ENCODE results near the gene SEMA4D.

SEMA4D gene

DNA sequence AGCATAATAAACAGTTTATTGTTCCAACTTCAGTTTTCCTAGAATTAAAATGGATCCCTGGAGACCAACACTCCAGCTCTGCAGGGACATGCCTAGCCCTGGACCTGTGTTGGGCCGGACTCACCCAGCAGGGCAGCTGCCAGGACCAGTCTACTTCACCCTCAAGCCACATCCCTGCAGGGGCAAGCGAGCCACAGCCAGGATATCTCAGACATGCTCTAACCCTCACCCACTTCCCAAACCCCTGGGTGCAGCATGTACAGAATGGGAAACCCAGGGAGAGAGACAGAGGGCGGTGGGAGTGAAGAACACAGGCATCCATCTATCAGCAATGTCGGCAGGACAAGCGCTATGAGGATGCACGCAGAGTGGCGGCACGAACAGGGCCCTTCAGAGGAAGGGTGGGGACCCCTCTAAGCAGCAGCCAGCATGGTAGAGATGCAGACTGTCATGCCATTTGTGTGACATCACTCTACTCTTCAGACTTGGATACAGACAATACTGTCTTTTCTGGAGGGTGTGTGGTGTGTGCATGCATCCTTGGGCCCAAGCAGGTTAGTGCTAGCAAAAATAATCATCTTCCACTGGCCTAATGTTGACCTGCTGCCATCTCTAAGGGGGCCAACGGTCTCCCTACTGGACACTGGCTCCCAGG is 83.1 kb downstream of the SEMA4D start:
- Histone ChIP-seq H3K4me3 (ENCODE audit: insufficient read length, low read depth) (no peak overlapping the region), H3K9me3 (ENCODE audit: insufficient read depth, low read length) (no peaks in the 10 kb centered on the region), H3K4me1 (ENCODE audit: insufficient read depth, insufficient read length) (peaks cover 16% of the 10 kb centered on the region), H3K27me3 (ENCODE audit: insufficient read depth, insufficient read length) (no peaks in the 10 kb centered on the region), H3K9ac (ENCODE audit: insufficient read length, low read depth) (no peak overlapping the region), H3K36me3 (ENCODE audit: insufficient read depth, insufficient read length, low read length) (no peaks in the 10 kb centered on the region)
- DNase-seq (ENCODE audit: low read depth, low spot score), result no peak
- TF ChIP-seq ZNF274 (IDR thresholded peaks at IDR 0.05; ENCODE audit: low read depth, low read length) (no peak), SUZ12 (IDR thresholded peaks at IDR 0.05; ENCODE audit: extremely low read depth, insufficient read depth, insufficient read length) (no peak), YY1 (IDR thresholded peaks at IDR 0.05; ENCODE audit: insufficient read depth, insufficient read length) (no peak)

- no peaks in the 10 kb centered on the region for H3K27me3 ChIP-seq (ENCODE audit: insufficient read depth, insufficient read length)
- no peak overlapping the region for H3K9ac ChIP-seq (ENCODE audit: insufficient read length, low read depth)
- H3K9me3 ChIP-seq (ENCODE audit: insufficient read depth, low read length), result no peaks in the 10 kb centered on the region
- no peak overlapping the region for H3K4me3 ChIP-seq (ENCODE audit: insufficient read length, low read depth)
- no peaks in the 10 kb centered on the region for H3K36me3 ChIP-seq (ENCODE audit: insufficient read depth, insufficient read length, low read length)
- TF ChIP-seq ZNF274 (IDR thresholded peaks at IDR 0.05; ENCODE audit: low read depth, low read length), result no peak
- TF ChIP-seq SUZ12 (IDR thresholded peaks at IDR 0.05; ENCODE audit: extremely low read depth, insufficient read depth, insufficient read length), result no peak
- TF ChIP-seq YY1 (IDR thresholded peaks at IDR 0.05; ENCODE audit: insufficient read depth, insufficient read length), result no peak
- no peak for DNase-seq (ENCODE audit: low read depth, low spot score)
- peaks cover 16% of the 10 kb centered on the region for H3K4me1 ChIP-seq (ENCODE audit: insufficient read depth, insufficient read length)
These were observed 83.8 kb downstream of the SEMA4D start for GRCh38 chr9:89413963-89414638.

- TF ChIP-seq SUZ12 (IDR thresholded peaks at IDR 0.05; ENCODE audit: extremely low read depth, insufficient read depth, insufficient read length) (no peak), YY1 (IDR thresholded peaks at IDR 0.05; ENCODE audit: insufficient read depth, insufficient read length) (no peak), ZNF274 (IDR thresholded peaks at IDR 0.05; ENCODE audit: low read depth, low read length) (no peak)
- Histone ChIP-seq H3K36me3 (ENCODE audit: insufficient read depth, insufficient read length, low read length) (no peaks in the 10 kb centered on the region), H3K9ac (ENCODE audit: insufficient read length, low read depth) (no peak overlapping the region), H3K9me3 (ENCODE audit: insufficient read depth, low read length) (no peaks in the 10 kb centered on the region), H3K27me3 (ENCODE audit: insufficient read depth, insufficient read length) (no peaks in the 10 kb centered on the region), H3K4me3 (ENCODE audit: insufficient read length, low read depth) (no peak overlapping the region), H3K4me1 (ENCODE audit: insufficient read depth, insufficient read length) (peaks cover 16% of the 10 kb centered on the region)
- peak; percentile 85 for DNase-seq (ENCODE audit: low read depth, low spot score)
These were observed 85.0 kb downstream of the SEMA4D start for GRCh38 chr9:89412951-89413350.

- H3K4me3 ChIP-seq (ENCODE audit: insufficient read length, low read depth), result no peak overlapping the region
- no peaks in the 10 kb centered on the region for H3K9me3 ChIP-seq (ENCODE audit: insufficient read depth, low read length)
- no peaks in the 10 kb centered on the region for H3K36me3 ChIP-seq (ENCODE audit: insufficient read depth, insufficient read length, low read length)
- no peaks in the 10 kb centered on the region for H3K27me3 ChIP-seq (ENCODE audit: insufficient read depth, insufficient read length)
- no peak for TF ChIP-seq ZNF274 (IDR thresholded peaks at IDR 0.05; ENCODE audit: low read depth, low read length)
- no peak for TF ChIP-seq YY1 (IDR thresholded peaks at IDR 0.05; ENCODE audit: insufficient read depth, insufficient read length)
- no peak for TF ChIP-seq SUZ12 (IDR thresholded peaks at IDR 0.05; ENCODE audit: extremely low read depth, insufficient read depth, insufficient read length)
- DNase-seq (ENCODE audit: low read depth, low spot score), result peak; percentile 16
- H3K4me1 ChIP-seq (ENCODE audit: insufficient read depth, insufficient read length), result peaks cover 16% of the 10 kb centered on the region
- no peak overlapping the region for H3K9ac ChIP-seq (ENCODE audit: insufficient read length, low read depth)
These were observed 85.4 kb downstream of the SEMA4D start for GRCh38 chr9:89412541-89412940.

- no peak overlapping the region for H3K9ac ChIP-seq (ENCODE audit: insufficient read length, low read depth)
- DNase-seq (ENCODE audit: low read depth, low spot score), result no peak
- no peaks in the 10 kb centered on the region for H3K9me3 ChIP-seq (ENCODE audit: insufficient read depth, low read length)
- H3K4me1 ChIP-seq (ENCODE audit: insufficient read depth, insufficient read length), result peaks cover 16% of the 10 kb centered on the region
- no peak for TF ChIP-seq ZNF274 (IDR thresholded peaks at IDR 0.05; ENCODE audit: low read depth, low read length)
- TF ChIP-seq YY1 (IDR thresholded peaks at IDR 0.05; ENCODE audit: insufficient read depth, insufficient read length), result no peak
- no peak for TF ChIP-seq SUZ12 (IDR thresholded peaks at IDR 0.05; ENCODE audit: extremely low read depth, insufficient read depth, insufficient read length)
- no peaks in the 10 kb centered on the region for H3K36me3 ChIP-seq (ENCODE audit: insufficient read depth, insufficient read length, low read length)
- H3K27me3 ChIP-seq (ENCODE audit: insufficient read depth, insufficient read length), result no peaks in the 10 kb centered on the region
- no peak overlapping the region for H3K4me3 ChIP-seq (ENCODE audit: insufficient read length, low read depth)
These were observed 86.2 kb downstream of the SEMA4D start for GRCh38 chr9:89411759-89412158.

GRCh38 chr9:89410641-89411350 is 87.1 kb downstream of the SEMA4D start:
- no peak for DNase-seq (ENCODE audit: low read depth, low spot score)
- TF ChIP-seq YY1 (IDR thresholded peaks at IDR 0.05; ENCODE audit: insufficient read depth, insufficient read length) (no peak), ZNF274 (IDR thresholded peaks at IDR 0.05; ENCODE audit: low read depth, low read length) (no peak), SUZ12 (IDR thresholded peaks at IDR 0.05; ENCODE audit: extremely low read depth, insufficient read depth, insufficient read length) (no peak)
- H3K27me3 ChIP-seq (ENCODE audit: insufficient read depth, insufficient read length), result no peaks in the 10 kb centered on the region
- no peak overlapping the region for H3K4me3 ChIP-seq (ENCODE audit: insufficient read length, low read depth)
- H3K4me1 ChIP-seq (ENCODE audit: insufficient read depth, insufficient read length), result peaks cover 16% of the 10 kb centered on the region
- no peaks in the 10 kb centered on the region for H3K9me3 ChIP-seq (ENCODE audit: insufficient read depth, low read length)
- H3K36me3 ChIP-seq (ENCODE audit: insufficient read depth, insufficient read length, low read length), result no peaks in the 10 kb centered on the region
- no peak overlapping the region for H3K9ac ChIP-seq (ENCODE audit: insufficient read length, low read depth)

DNA sequence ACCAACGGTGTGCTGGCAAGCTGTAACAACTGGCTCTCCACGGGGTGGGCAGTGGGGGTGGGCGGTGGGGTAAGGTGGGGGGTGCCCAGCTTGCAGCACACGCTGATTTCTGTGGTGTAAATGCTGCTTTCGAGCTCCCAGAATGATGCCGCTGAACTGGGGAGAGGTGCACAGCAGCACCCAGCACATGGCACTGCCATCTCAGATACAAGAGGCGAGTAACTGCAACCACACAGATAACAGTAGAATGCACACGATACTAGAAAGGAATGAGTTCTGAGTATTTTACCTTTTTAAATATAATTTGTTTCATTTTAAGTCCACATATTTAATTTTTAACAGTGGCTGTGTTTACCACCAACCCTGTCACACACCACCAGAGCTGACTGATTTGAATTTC is 87.9 kb downstream of the SEMA4D start:
- no peaks in the 10 kb centered on the region for H3K27me3 ChIP-seq (ENCODE audit: insufficient read depth, insufficient read length)
- H3K36me3 ChIP-seq (ENCODE audit: insufficient read depth, insufficient read length, low read length), result no peaks in the 10 kb centered on the region
- H3K4me1 ChIP-seq (ENCODE audit: insufficient read depth, insufficient read length), result peaks cover 16% of the 10 kb centered on the region
- TF ChIP-seq YY1 (IDR thresholded peaks at IDR 0.05; ENCODE audit: insufficient read depth, insufficient read length) (no peak), ZNF274 (IDR thresholded peaks at IDR 0.05; ENCODE audit: low read depth, low read length) (no peak), SUZ12 (IDR thresholded peaks at IDR 0.05; ENCODE audit: extremely low read depth, insufficient read depth, insufficient read length) (no peak)
- H3K4me3 ChIP-seq (ENCODE audit: insufficient read length, low read depth), result no peak overlapping the region
- DNase-seq (ENCODE audit: low read depth, low spot score), result no peak
- H3K9me3 ChIP-seq (ENCODE audit: insufficient read depth, low read length), result no peaks in the 10 kb centered on the region
- no peak overlapping the region for H3K9ac ChIP-seq (ENCODE audit: insufficient read length, low read depth)

Data from NT2/D1 (cell line).